Stimulated activated CD8-positive, alpha-beta memory T cell treated with anti-CD3 and anti-CD28 coated beads, Interleukin-2, amount 100 ng/mL, for 48 hours (primary cell): ENCODE results near the gene CEP131.
"Not testable (repeated sequence)": the region's sequence is repeated elsewhere in the genome, so short reads cannot be mapped to it uniquely, and the experiment has no call there.

ENCODE experiments used
- DNase-seq, 2 donors: peaks; one replicate each; pipeline ENCODE4 v3.0.0-alpha.2; 2020; ENCODE audit warnings: low read depth in 2 of 2

The CEP131 gene

DNA sequence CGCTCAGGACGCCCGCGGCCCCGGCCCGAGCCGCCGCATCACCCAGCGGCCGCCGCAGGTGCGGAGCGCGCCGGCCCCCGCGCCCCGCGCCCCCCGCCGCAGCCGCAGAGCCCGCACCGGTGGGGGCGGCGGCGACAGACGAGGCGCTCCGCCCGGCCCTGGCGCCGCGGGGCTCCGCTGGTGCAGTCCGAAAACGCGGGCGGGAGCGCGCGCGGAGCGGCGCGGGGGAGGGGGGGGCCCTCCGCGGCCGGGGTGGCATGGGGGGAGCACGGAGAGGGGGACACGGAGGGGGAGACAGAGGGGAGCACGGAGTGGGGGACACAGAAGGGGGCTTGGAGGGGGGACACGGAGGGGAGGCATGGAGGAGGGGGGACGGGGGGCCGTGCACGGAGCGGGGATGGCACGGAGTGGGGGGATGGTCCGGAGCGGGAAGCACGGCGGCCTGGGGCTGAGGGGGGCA, 56.7 kb downstream of the CEP131 start, which contains the start of gene AATK:
AATK (minus strand) TSS at position 189 of the 460 bp plus-strand sequence. CDS start 229 bp downstream, outside the sequence.
- DNase-seq = no peak

DNA sequence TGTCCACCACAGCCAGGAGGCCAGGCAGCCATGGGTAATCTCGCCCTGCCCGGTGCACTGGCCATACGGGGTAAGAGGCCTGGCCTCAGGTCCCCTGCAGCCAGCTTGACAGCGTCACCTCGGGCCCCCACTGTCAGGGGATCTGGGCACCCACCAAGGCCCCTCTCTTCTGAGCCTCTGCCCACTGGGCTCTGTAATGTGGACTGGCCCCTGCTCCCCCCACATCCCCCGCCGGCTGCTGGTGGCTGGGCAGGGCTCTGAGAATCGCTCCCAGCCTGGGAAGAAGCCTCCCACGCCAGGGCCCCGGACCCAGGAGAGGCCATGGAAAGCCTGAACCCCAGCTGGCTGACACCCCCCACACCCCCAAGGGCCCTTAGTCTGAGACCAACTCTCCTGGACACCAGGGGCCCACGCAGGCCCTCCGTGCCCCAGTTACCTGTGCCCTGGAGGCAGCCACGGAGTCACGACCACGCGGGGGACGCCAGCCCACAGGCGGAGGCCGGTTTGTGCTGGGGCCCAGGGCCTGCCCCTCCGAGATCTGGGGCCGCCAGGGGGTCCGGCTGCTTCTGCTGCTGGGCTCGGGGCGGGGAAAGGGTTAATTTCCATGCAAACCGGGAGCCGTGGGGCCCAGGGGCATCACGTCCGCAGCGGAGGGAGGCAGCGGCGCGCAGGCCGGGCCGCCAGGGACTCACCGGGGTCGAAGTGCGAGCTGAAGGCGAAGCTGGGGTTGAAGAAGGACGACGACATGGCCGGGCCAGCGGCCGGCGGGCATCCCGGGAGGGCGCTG, 57.3 kb downstream of the CEP131 start, which contains the start of gene PVALEF:
PVALEF (plus strand) TSS at position 262 of the 787 bp plus-strand sequence. CDS start 15,720 bp downstream, outside the sequence.
- no peak for DNase-seq

DNA sequence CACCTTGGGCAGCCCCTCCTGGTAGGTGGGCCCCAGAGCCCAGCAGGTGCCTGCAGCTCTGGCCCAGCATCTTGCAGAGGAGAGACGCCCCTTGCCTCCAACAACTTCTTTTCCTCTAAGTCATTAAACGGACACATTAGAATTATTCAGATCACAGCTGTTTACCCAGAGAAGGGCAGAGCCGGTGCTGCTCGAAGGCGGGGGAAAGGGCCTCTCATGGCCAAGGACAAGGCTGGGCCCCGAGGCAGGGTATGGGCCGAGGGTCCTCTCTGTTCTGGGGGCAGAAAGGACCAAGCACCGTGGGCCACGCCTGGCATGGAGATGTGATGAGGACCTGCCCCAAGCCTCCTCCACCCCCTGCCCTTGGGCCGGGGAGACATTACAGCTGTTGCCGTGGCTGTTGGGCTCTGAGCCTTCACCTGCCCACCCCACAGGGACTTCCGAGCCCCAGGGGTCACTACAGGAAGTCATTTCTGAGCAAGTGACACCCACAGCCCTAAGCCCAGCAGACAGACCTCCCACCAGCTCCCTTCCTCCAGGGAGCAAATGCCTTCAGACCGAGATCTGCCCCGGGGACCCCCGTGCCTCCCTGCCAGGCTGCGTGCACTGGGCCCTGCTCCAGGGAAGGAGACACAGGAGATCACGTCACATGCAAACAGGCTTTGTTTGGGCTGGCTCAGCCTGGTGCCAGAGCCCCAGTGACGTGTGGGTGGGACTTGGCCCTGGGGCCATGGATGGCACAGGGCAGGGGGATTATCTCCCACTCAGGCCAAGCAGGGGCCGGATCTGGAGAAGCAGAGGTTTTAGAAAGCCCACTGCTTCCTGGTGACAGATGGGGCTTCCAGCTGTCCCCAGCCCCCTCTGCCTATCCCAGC, 58.2 kb downstream of the CEP131 start:
- no peak for DNase-seq

DNA sequence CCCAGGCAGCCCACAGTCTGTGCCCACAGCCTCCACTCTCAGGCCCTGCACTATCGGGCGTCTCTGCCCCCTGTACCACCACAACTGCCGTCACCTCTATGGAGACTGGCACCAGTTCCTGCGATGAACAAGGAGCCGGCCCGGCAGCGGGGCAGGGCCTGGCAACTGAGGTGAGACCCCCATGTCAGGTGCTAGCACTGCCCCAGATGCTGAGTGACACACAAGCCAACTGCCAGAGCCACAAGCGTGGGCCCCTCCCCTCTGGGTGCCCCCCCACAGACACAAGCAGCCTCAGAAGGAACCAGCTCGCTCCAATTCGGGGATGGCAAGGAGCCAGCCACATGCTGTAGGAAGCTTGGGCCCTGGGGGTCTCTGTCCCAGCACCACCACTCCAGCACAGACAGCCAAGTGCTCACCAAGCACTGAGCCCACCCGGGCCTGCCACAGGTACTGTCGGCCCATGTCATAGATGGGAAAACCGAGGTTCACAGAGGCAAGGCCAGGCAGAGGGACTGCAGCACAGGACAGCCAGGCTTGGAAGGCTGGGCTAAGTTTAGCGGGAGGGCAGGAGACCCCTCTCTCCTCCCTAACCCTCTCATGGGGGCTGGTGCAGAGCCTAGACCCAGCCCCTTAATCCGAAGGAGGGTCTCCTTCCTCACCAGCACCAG, 58.9 kb downstream of the CEP131 start:
- DNase-seq = no peak

DNA sequence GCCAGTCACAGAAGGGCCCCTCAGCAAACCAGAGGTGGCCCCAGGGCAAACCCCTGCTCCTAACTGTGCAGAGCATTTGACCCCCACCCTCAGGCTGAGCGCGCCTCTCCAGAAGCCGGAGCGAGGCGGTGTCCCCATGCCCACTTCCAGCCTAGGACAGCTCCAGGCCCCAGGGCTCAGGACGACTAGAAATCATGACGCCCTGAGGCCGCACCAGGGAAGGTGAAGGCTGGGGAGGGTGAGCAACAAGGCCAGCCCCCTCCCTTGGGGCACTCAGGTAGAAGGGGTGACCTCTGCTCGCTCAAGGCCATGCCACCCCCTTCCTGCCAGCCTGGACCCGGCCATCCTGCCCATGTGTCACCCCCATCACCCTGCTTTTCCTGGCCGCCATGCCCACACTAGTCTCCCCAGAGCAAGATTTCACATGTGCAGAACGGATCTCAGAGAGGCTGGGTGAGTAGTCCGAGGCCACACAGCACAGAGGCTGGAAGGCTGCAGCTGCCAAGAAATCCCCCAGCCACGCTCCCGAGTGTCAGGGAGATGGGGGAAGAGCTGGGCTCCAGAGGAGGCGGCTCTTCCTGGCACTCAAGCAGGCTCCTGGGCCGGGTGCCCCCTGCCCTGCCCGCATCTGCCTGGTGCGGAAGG, 59.6 kb downstream of the CEP131 start:
- DNase-seq = no peak

DNA sequence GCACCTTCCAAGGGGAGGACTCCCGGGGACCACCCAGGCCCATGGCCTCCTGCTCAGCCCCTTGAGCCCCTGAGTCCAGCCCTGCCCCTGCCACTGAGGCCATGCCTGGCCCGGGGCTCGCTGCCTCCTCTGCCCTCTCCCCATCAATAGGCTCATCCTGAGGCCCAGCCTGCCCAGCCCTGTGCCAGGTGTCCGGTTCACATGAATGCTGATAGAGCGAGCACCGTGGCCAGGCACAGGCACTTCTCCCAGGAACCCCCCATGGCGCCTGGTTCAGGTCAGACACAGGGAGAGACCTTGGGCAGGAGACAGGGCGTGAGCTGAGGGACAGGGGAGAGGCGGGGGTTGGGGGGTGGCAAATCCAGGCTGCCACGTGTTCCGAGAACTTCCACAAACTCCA, 60.3 kb downstream of the CEP131 start:
- DNase-seq = no peak

DNA sequence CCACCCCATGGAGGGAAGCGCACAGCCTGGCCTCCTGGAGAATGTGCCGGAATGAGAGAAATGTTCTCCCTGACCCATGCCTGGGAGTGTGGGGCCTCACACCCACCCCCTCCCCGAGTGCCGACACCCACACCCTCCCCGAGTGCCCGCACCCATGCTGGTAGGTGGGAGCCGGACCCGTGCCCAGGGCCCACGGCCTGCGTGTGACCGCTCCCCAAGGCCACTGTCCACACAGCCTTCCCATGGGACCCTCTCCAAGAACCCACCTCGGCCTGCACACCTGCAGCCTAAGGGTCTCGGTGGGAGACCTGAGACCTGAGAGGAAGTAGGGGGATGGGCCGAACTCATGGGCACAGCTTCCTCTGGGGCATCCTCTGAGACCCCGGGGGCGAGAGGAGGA, 60.8 kb downstream of the CEP131 start:
- DNase-seq = no peak

DNA sequence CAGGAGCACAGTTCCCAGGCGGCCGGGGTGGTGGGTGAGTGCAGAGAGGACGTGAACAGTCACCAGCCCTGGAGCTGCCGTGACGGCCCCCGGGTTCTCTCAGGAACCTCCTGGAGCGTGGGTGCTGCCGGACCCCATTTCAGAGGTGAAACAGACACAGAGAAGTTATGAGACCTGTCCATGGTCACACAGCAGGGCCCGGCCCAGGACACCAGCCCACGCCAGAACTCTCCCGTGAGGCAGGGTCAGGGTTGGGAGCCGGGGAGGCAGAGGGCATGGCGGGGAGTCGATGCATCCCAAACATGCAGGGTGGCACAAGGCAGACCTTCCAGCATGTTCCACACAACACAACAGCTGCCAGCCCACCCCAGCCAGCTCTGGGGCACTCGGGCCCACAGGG, 61.2 kb downstream of the CEP131 start:
- no peak for DNase-seq

DNA sequence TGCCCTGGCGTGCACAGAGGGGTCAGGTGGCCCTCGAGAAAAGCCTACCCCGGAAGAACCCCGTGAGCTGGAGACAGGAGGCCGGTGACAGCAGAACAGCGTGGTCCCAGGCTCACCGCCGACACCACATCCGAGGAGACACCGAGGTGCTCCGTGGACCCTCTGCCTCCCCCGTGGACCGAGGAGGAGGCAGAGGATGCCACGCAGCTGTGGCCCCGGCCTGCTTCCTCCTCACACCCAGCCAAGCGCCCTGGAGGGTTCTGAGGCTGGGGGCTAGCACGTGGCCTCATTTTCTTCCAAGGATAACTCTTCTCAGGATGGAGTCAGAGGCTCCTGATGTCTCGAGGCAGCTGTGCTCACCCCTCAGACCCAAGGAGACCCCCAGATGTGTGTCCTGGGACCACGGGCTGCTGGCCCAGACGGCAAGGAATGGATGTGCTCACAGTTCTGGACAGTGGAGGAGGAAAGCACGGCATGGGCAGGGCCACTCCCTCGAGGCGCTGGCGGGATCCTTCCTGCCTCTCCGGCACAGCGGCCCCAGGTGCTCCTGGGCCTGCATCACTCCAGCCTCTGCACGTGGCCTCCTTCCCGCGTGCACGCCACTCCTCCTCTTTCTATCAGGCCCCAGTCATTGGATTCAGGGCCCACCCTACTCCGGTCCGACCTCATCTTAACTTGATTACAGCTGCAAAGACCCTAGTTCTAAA, 61.9 kb downstream of the CEP131 start:
- no peak for DNase-seq

DNA sequence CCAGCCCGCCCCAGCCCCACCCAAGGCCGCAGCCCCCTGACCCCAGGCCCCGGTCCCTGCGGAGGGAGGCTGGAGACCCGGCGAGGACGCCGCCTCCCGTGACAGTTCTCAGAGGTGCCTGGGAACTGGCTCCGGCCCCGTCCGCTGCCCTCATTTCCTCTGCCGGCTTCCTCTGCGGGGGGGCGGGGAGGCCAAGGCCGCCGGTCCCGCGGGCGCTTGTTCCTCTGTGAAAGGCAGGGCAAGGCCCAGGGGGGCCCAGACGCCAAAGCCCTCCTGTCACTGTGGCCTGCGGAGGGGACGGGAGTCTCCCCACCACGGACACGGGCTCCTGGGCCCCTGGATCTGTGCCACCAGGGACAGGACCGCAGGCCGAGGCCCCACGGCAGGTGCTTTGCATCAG, 62.5 kb downstream of the CEP131 start:
- DNase-seq = no peak

DNA sequence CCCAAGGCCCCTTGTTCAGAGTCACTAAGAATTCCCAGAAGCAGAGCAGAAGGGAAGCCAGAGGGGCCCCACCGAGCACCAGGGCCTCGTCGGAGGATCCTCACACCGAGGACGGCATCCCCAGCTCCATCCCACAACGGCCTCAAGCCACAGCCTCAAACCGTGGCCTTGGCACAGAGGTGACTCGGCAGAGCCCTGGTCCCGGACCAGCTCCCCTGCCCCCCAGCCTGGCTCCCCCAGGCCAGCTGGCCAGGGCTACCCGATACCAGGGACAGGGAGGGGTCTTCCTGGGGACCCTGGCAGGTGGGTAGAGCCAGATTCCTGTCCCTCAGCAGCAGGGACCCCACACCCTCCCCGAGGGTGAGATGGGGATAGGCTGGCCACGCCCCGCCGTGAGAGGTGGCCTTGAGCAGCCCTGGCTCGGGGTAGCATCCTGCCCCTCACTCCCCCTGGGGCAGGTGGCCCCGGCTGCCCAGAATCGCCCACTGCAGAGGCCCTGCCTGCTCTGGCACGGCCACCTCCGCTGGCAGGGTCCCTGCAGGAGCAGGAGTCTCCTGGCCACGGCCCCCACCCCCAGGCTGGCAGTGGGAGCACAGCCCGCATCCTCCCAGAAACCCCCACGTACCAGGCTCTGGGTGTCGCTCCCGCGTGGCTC, 63.0 kb downstream of the CEP131 start:
- no peak for DNase-seq

DNA sequence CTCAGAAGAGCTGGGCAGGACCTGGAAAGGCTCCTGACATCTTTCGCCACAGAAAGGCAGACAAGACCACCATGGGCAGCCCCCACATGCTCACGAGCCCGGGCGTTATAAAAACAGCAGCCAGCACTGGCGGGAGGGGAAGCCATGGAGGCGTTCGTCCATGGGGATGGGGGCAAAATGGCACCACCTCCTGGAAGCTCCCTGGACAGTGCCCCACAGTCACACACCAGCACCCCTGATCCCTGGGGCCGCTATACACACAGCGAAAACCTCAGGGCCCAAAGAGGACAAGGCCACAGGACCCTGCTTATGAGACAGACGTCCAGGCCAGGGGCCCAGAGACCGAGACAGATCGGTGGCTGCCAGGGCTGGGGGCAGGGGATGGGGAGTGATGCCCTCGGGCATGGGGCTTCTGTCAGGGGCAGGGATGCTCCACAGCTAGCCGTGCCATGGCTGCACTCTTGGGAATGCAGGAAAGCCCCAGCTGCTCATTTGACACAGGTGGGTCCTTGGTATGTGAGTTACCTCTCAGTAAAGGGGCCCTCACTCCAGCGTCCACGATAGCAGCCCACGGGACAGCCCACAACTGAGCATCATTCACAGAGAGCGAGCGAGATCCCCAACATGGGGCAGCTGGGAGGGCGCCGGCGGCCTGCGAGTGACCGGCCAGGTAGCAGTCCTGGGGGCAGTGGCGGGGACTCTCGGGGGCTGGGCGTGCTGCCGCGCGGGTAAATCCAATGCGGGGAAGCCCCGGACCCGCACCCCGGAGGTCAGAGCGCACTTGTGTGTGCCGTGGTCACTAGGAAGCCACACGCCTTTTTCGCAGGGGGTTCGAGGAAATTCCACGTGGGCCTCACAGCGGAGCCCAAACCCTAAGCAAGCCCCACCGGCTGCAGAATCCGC, 63.8 kb downstream of the CEP131 start:
- no peak for DNase-seq

DNA sequence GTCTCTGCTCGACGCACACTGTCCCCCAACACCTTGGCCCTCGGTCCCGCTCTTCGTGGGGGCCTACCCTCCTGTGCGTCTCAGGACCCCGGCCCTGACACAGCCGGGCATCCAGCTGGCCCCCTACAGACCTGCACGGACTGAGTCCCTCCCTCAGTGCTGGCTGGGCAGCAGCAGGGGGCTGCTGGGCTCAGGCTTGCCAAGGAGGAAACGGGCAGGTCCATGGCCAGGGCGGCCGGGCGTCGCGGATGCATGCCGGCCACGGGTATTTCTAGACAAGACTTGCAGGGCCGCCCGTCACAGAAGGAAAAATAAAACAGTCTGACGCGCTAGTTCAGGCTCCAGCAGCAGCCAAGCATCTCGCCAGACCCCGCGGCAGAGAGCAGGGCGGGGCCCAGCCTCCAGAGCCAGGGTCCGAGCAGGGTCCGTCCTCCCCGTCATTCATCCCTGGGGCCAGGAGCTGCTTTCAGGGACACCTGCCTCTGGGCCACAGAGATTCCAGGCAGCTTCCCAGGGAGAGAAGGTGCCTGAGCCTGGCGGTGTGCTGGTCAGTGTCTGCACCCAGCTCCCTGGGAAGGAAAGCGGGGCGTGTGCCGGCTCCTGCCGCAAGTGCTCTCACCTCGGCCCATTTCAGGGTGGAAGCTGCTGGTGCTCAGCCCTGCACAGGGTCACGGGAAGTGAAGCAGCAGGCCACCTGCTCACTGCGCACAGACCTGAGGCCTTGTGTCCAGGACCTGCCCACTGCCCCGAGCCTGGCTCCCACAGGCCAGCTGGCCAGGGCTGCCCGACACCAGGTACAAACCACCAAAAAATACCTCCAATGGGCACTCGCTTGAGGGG, 64.7 kb downstream of the CEP131 start:
- no peak for DNase-seq

DNA sequence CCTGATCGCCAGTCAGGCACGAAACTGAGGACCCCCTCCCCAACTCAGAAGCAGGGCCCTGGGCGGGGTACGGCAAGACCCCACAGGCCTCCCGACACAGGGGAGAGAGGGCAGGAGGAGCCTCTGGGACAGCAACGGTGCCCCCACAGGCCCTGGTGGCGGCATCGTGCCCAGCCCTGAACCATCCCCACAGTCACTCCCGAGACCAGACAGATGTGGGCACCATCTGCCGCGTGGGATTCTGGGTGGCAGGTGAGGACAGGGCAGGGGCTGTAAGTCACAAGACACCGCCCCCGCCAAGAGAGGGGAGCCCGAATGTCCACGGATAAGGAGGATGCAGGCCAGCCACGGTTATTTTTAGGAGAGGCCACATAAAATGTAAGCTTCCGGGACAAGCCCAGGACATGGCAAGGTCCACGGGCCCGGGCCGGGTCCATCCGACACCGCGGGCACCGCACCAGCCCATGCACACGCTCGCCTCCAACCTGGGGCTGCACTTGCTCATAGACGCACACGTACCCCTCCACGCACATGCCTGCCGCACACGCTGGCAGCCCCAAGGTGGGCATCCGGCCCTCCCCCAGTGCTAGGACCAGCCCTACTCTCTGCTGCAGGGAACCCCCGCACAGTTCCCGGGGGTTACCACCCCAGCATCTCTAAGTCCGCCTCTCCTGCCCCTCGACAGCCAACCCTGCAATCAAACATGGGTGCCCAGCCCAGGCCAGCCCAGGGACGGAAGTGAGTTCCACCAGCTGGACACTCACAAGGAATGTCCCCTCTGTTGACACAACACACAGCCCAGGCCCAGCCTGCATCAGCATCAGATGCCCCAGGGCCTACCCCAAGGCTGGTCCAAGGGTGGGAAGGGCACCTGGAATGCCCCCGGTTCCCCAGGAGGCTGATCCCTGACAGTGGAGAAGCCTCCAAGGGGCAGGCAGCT, 65.6 kb downstream of the CEP131 start:
- no peak for DNase-seq

DNA sequence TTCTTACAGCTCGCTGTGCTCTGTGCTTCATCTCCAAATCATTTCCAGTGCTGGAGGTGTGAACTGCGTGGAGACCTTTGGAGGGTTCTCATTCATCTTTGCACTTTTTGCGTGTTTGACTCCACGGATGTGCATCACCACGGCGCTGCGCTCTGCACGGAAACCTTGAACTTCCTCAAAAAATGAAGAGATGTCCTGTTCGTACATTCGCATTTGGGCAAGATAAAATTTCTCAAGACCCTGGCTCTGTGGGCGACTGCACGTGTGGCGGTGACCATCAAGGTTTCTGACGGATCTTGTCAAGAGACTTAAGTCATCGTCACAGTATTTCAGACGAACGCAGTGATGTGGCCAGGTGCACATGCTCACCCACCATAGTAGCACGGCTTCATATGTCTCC, 67.8 kb downstream of the CEP131 start:
- no peak for DNase-seq

DNA sequence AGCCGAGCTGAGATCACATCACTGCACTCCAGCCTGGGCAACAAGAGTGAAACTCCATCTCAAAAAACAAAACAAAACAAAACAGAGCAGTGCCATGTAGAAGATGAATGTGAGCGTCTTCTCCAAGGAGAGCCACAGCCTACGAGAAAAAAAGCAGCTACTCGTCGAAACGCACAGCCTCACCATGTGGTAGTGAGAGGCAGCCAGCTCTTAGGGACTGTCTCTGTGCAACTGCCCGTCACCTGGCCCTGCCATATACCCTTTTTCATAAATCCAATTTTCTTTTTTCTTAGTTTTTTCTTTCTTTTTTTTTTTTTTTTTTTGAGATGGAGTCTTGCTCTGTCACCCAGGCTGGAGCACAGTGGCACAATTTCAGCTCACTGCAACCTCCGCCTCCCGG, 68.7 kb downstream of the CEP131 start:
- DNase-seq = not testable (repeated sequence)

DNA sequence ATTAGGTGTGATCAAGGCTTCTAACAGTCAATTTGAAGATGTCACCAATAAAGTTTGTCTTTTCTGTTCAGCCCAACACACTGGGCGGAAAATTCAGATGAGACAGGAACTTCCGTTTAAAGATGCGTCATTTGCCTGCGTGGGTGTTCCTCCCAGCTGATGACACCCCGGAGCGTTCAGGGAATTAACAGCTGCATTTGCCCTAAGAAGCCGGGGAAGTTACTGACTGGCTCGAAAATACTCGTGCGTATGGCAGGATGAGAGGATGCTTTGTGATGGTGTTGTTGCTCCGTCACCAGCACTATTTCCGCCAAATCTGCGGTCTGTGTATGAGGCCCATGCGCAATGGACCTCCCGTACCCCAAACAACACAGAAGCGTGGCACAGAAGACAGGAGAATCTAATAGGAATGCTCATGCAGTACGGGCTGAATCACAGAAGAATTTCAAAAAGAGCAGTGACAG, 69.4 kb downstream of the CEP131 start:
- DNase-seq = no peak
